ENCODE measurements around the gene NDNF.

GRCh38 chr4:121011138-121011537 lies 61.2 kb downstream of the NDNF start:
- TF ChIP-seq CTCF (conservative IDR thresholded peaks at IDR 0.05; ENCODE audit: low read length), result no peak
- no peak for TF ChIP-seq EZH2phosphoT487 (IDR thresholded peaks at IDR 0.05; ENCODE audit: borderline replicate concordance)

All from Loucy (cell line).